Transverse colon (tissue), 4 donors: ENCODE results near the gene KNDC1. TPM values are rescaled to one million over a fixed set of nuclear protein-coding genes. Genes with fewer than 3 reads are reported as not detected.

ENCODE experiments used
- DNase-seq: peaks from one replicate; pipeline ENCODE4 v3.0.0-alpha.2; 2019
- H3K27ac ChIP-seq, 4 donors: fragments of 200-600 bp; sonication (generic); 2 replicates each; pipeline ENCODE4 v1.5.1; 2016 to 2018; ENCODE audit warnings: inconsistent platforms in 4 of 4
- H3K27me3 ChIP-seq: fragments of 200-600 bp; sonication (generic); 2 replicates; pipeline ENCODE4 v1.5.1; 2017; ENCODE audit warnings: inconsistent platforms
- H3K36me3 ChIP-seq, 4 donors: fragments of 200-600 bp; sonication (generic); 2 replicates each; pipeline ENCODE4 v1.5.1; 2017 to 2019; ENCODE audit warnings: inconsistent platforms in 4 of 4
- H3K4me1 ChIP-seq, 4 donors: fragments of 200-600 bp; sonication (generic); 2 replicates each; pipeline ENCODE4 v1.5.1; 2017 to 2020; ENCODE audit warnings: inconsistent platforms in 4 of 4
- H3K4me3 ChIP-seq, 4 donors: fragments of 200-600 bp; sonication (generic); 1 replicate in 1 of 4; 2 replicates in 3 of 4; pipeline versions ENCODE4 v1.5.1 to v1.6.1; 2017 to 2019; ENCODE audit warnings: inconsistent platforms in 4 of 4
- H3K9me3 ChIP-seq, 2 donors: fragments of 200-600 bp; sonication (generic); 2 replicates each; pipeline ENCODE4 v1.5.1; 2017 to 2019; ENCODE audit warnings: inconsistent platforms in 2 of 2
- CTCF ChIP-seq, 5 experiments: fragments of 200-600 bp in 3 of 5; fragments of 450-650 bp in 2 of 5; sonication (generic) in 3 of 5; IDR thresholded peaks; 1 replicate in 2 of 5; 2 replicates in 3 of 5; pipeline ENCODE4 v1.5.1; 2016 to 2017; ENCODE audit warnings: antibody characterized with exemption in 5 of 5, inconsistent platforms in 3 of 5, mild to moderate bottlenecking in 2 of 5, moderate library complexity in 1 of 5
- EP300 ChIP-seq: sonication (generic); formaldehyde crosslinking; IDR thresholded peaks from one replicate; pipeline ENCODE4 v1.6.1; 2017; ENCODE audit warnings: antibody characterized with exemption, low read depth
- POLR2A ChIP-seq: fragments of 450-650 bp; IDR thresholded peaks from one replicate; pipeline ENCODE4 v1.6.1; 2016; ENCODE audit warnings: antibody characterized with exemption, mild to moderate bottlenecking, moderate library complexity
- POLR2AphosphoS5 ChIP-seq, 3 donors: sonication (generic); formaldehyde crosslinking; IDR thresholded peaks; one replicate each; pipeline ENCODE4 v1.6.1; 2016; ENCODE audit warnings: antibody characterized with exemption in 3 of 3
- WGBS, 2 donors: methylation state at CpG; one replicate each; pipeline ENCODE4 v1.1.5; 2018; ENCODE audit warnings: low coverage in 1 of 2; 5-methylcytosine and 5-hydroxymethylcytosine counted together
- in situ Hi-C, 4 donors: fragments of 200-750 bp; cut with MboI; loops; one replicate each; pipeline versions ENCODE4 v1.15.0 to v1.15.1; 2017; ENCODE audit warnings: low sequenced_read_pairs in 3 of 4, low pct_ligation_motif_present in 1 of 4, low pct_unique_long_range_greater_than_20kb in 1 of 4
- intact Hi-C: fragments of 100-400 bp; cut with DNase I; formaldehyde crosslinking; loops from one replicate; pipeline ENCODE4 v1.15.1; 2023; ENCODE audit warnings: low total_unique reads
- total RNA-seq, 4 donors: library from RNA; depleted of rRNA; stranded (reverse); fragments of >200 nt; gene quantifications; one replicate each; pipeline ENCODE4 v1.1.0, GENCODE V29; 2016

KNDC1 gene
- total RNA-seq, 4 donors from 2014 or later: 0.14 to 1.2 TPM; not detected in 2

GRCh38 chr10:133206356-133207040, 46.5 kb downstream of the KNDC1 start:
- no peaks in the 10 kb centered on the region for H3K4me1 ChIP-seq
- no peak overlapping the region for H3K4me3 ChIP-seq
- WGBS, 2 donors: 68% methylated on average over 15 of the region's 17 CpGs; no CpG with 5 or more reads in 1 of the 2 donors
- in situ Hi-C loops (no loop called here), intact Hi-C loops (no loop called here)
- H3K36me3 ChIP-seq: no peaks in the 10 kb centered on the region
- no peaks in the 10 kb centered on the region for H3K27me3 ChIP-seq
- H3K27ac ChIP-seq: no peak overlapping the region
- H3K9me3 ChIP-seq: no peaks in the 10 kb centered on the region
- no peak for TF ChIP-seq POLR2A
- TF ChIP-seq EP300: no peak
- TF ChIP-seq CTCF (IDR thresholded peaks at IDR 0.05): no peak
- no peak for TF ChIP-seq POLR2AphosphoS5 (IDR thresholded peaks at IDR 0.05)
- DNase-seq: no peak

GRCh38 chr10:133207041-133207600, 47.1 kb downstream of the KNDC1 start:
- TF ChIP-seq CTCF (IDR thresholded peaks at IDR 0.05): no peak
- TF ChIP-seq EP300: no peak
- TF ChIP-seq POLR2AphosphoS5 (IDR thresholded peaks at IDR 0.05): no peak
- TF ChIP-seq POLR2A: no peak
- H3K4me1 ChIP-seq: no peaks in the 10 kb centered on the region
- in situ Hi-C loops: no loop called here
- H3K9me3 ChIP-seq: no peaks in the 10 kb centered on the region
- no peak overlapping the region for H3K27ac ChIP-seq
- no peak for DNase-seq
- H3K4me3 ChIP-seq: no peak overlapping the region
- 40 to 89% methylated on average over 1 to 36 of the region's 36 CpGs for WGBS, 2 donors
- H3K36me3 ChIP-seq: no peaks in the 10 kb centered on the region
- H3K27me3 ChIP-seq: no peaks in the 10 kb centered on the region
- intact Hi-C loops: no loop called here

GRCh38 chr10:133207627-133208026, 47.6 kb downstream of the KNDC1 start:
- no peak for DNase-seq
- H3K36me3 ChIP-seq: no peaks in the 10 kb centered on the region
- no peaks in the 10 kb centered on the region for H3K4me1 ChIP-seq
- intact Hi-C loops (no loop called here), in situ Hi-C loops (no loop called here)
- no peak overlapping the region for H3K4me3 ChIP-seq
- WGBS, 2 donors: 40 to 65% methylated on average over 1 to 12 of the region's 17 CpGs
- TF ChIP-seq EP300: no peak
- H3K27me3 ChIP-seq: no peaks in the 10 kb centered on the region
- H3K27ac ChIP-seq: no peak overlapping the region
- H3K9me3 ChIP-seq: no peaks in the 10 kb centered on the region

- Histone ChIP-seq H3K4me3 (no peak overlapping the region), H3K36me3 (no peaks in the 10 kb centered on the region), H3K4me1 (no peaks in the 10 kb centered on the region), H3K27ac (no peak overlapping the region), H3K27me3 (no peaks in the 10 kb centered on the region), H3K9me3 (no peaks in the 10 kb centered on the region)
- intact Hi-C loops (no loop called here), in situ Hi-C loops (no loop called here)
- WGBS, 2 donors: 92% methylated on average over 14 of the region's 18 CpGs; no CpG with 5 or more reads in 1 of the 2 donors
- no peak for TF ChIP-seq EP300
- TF ChIP-seq CTCF (IDR thresholded peaks at IDR 0.05): no peak
- TF ChIP-seq POLR2A: no peak
- TF ChIP-seq POLR2AphosphoS5 (IDR thresholded peaks at IDR 0.05): no peak
- DNase-seq: no peak
These were observed 48.4 kb downstream of the KNDC1 start for GRCh38 chr10:133208466-133208865.

- Histone ChIP-seq H3K4me3 (no peak overlapping the region), H3K27me3 (no peaks in the 10 kb centered on the region), H3K36me3 (no peaks in the 10 kb centered on the region), H3K4me1 (no peaks in the 10 kb centered on the region), H3K9me3 (no peaks in the 10 kb centered on the region), H3K27ac (no peak overlapping the region)
- in situ Hi-C loops: no loop called here
- DNase-seq: no peak
- no peak for TF ChIP-seq POLR2A
- TF ChIP-seq CTCF (IDR thresholded peaks at IDR 0.05): no peak
- TF ChIP-seq POLR2AphosphoS5 (IDR thresholded peaks at IDR 0.05): no peak
- no peak for TF ChIP-seq EP300
- 95% methylated on average over 14 of the region's 14 CpGs; no CpG with 5 or more reads in 1 of the 2 donors for WGBS, 2 donors
- intact Hi-C loops: no loop called here
These were observed 49.1 kb downstream of the KNDC1 start for GRCh38 chr10:133209117-133209516.
